ENCODE data around the gene TMEM132C. TPM values are rescaled to one million over a fixed set of nuclear protein-coding genes. Genes with fewer than 3 reads are reported as not detected.
A peak's percentile ranks its signal among the peaks of the same experiment; 100 is the strongest.

The TMEM132C gene
- total and polyA plus RNA-seq, 4 donors: 23.1 to 32.3 (median 24.2) TPM

DNA sequence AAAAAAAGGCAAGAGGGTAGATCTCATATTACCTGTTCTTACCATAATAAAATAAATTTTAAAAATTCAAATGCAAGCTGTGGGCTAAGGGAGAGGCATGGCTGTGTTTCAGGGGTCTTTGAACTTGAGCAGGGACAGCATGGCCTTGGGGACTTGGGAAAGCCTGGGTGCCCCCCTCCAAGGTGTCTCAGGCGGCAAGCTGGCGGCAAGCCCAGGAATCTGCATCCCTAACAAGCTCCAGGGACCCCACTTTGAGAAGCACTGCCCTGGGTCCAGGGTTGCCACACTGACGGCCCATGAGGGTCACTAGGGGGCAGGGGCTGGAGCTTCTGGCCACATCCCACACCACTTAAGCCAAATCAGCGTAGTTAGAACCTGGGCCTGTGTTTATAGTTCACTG is 363.0 kb downstream of the TMEM132C start:
- H3K9me3 ChIP-seq (ENCODE audit: control insufficient read depth, insufficient read depth, low read length): no peaks in the 10 kb centered on the region
- WGBS (ENCODE audit: insufficient coverage): 97% methylated on average over 4 of the region's 4 CpGs

DNA sequence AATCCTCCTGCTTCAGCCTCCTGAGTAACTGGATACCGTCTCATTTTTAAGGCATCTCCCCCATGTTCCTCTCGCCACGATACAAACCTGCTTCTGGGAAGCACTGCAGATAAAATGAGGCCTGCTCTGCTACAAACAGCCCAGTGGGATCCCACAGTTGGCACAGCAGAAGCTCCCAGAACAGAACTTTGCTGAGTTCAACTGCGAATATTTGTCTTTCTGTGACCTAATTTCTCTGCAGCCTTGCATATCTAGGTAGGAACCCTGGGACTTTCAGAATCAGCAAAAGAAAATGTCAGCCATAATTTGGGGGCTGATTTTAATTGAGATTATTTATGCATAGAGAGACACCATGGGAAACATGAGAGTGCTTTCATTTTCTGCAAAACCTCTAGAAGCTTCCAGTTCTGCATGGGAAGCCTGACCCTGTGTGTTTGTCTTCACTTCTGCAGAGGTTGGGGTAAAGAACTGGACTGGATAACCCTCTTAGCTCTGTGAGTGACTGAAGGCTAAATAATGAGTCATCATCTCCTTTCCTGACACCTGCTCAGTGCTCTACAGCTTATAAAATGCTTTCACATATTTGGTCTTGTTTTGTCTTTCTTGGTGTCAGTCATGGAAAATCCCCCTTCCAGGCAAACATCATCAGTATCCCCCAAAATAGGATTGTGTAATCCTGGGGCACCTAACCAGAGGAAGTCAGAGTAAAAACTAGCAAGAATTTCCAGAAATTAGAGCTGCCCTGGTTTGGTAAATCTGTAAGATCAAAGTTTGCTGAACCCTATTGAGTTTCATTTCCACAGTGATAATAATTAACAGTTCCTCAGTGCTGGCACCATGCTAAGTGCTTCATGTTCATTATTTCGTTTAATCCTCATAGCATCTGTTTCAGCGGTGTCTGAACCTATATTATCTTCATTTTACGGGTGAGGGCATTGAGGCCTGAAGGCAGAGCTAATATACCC is 371.0 kb downstream of the TMEM132C start:
- no peak for DNase-seq (ENCODE audit: low read depth in 4 of 6, low spot score in 6 of 6)
- no peaks in the 10 kb centered on the region for H3K36me3 ChIP-seq (ENCODE audit: control insufficient read depth, insufficient read depth, low read length)
- no peak overlapping the region for H3K27ac ChIP-seq (ENCODE audit: low read depth, low read length)
- WGBS (ENCODE audit: insufficient coverage): 96% methylated on average over 7 of the region's 7 CpGs
- no peak overlapping the region for H3K4me3 ChIP-seq (ENCODE audit: low read depth, low read length)
- H3K27me3 ChIP-seq (ENCODE audit: control insufficient read depth, insufficient read depth, low read length): no peaks in the 10 kb centered on the region
- H3K9me3 ChIP-seq (ENCODE audit: control insufficient read depth, insufficient read depth, low read length): no peaks in the 10 kb centered on the region
- no peaks in the 10 kb centered on the region for H3K4me1 ChIP-seq (ENCODE audit: control insufficient read depth, insufficient read depth, low read length)

More for the DNA sequence above, 363.0 kb downstream of the TMEM132C start:
- no peaks in the 10 kb centered on the region for H3K4me1 ChIP-seq (ENCODE audit: control insufficient read depth, insufficient read depth, low read length)
- no peaks in the 10 kb centered on the region for H3K27me3 ChIP-seq (ENCODE audit: control insufficient read depth, insufficient read depth, low read length)
- no peak for DNase-seq (ENCODE audit: low read depth in 4 of 6, low spot score in 6 of 6)
- no peak overlapping the region for H3K4me3 ChIP-seq (ENCODE audit: low read depth, low read length)
- H3K27ac ChIP-seq (ENCODE audit: low read depth, low read length): no peak overlapping the region
- H3K36me3 ChIP-seq (ENCODE audit: control insufficient read depth, insufficient read depth, low read length): no peaks in the 10 kb centered on the region

DNA sequence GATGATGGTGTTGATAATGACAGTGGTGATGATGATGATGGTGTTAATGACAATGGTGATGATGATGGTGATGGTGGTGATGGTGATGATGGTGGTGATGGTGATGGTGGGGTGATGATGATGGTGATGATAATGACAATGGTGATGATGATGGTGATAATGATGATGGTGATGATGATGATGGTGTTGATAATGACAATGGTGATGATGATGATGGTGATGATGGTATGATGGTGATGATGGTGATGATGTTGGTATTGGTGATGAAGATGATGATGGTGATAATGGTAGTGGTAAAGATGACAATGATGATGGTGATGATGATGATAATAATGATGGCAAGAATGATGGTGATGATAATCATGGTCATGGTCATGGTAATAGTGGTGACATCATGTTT is 372.1 kb downstream of the TMEM132C start:
- no peak for DNase-seq (ENCODE audit: low read depth in 4 of 6, low spot score in 6 of 6)
- Histone ChIP-seq H3K27me3 (ENCODE audit: control insufficient read depth, insufficient read depth, low read length) (no peaks in the 10 kb centered on the region), H3K4me3 (ENCODE audit: low read depth, low read length) (no peak overlapping the region), H3K27ac (ENCODE audit: low read depth, low read length) (no peak overlapping the region), H3K4me1 (ENCODE audit: control insufficient read depth, insufficient read depth, low read length) (no peaks in the 10 kb centered on the region), H3K9me3 (ENCODE audit: control insufficient read depth, insufficient read depth, low read length) (no peaks in the 10 kb centered on the region), H3K36me3 (ENCODE audit: control insufficient read depth, insufficient read depth, low read length) (no peaks in the 10 kb centered on the region)

DNA sequence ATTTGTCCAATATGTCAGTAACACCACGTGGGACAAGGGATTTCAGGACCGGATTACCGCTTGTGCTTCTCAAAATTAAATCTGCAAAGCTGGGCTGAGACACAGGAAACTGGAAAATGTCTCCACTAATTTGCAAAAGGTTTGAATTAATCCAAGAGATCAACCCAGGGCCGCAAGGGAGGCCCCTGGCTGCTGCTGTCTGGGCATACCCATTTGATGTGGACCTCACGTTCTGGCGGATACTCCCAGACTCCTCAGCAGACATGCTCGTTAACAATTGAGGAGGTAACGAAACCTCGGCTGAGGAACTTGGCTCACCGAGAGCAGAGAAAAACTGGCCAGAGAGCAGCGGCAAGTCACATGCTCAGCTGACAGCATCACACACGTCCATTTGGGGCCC is 376.2 kb downstream of the TMEM132C start:
- Histone ChIP-seq H3K27me3 (ENCODE audit: control insufficient read depth, insufficient read depth, low read length) (no peaks in the 10 kb centered on the region), H3K9me3 (ENCODE audit: control insufficient read depth, insufficient read depth, low read length) (no peaks in the 10 kb centered on the region), H3K4me1 (ENCODE audit: control insufficient read depth, insufficient read depth, low read length) (no peaks in the 10 kb centered on the region), H3K27ac (ENCODE audit: low read depth, low read length) (no peak overlapping the region), H3K4me3 (ENCODE audit: low read depth, low read length) (no peak overlapping the region), H3K36me3 (ENCODE audit: control insufficient read depth, insufficient read depth, low read length) (no peaks in the 10 kb centered on the region)
- DNase-seq (ENCODE audit: low read depth in 4 of 6, low spot score in 6 of 6): no peak
- WGBS (ENCODE audit: insufficient coverage): 79% methylated on average over 12 of the region's 12 CpGs

DNA sequence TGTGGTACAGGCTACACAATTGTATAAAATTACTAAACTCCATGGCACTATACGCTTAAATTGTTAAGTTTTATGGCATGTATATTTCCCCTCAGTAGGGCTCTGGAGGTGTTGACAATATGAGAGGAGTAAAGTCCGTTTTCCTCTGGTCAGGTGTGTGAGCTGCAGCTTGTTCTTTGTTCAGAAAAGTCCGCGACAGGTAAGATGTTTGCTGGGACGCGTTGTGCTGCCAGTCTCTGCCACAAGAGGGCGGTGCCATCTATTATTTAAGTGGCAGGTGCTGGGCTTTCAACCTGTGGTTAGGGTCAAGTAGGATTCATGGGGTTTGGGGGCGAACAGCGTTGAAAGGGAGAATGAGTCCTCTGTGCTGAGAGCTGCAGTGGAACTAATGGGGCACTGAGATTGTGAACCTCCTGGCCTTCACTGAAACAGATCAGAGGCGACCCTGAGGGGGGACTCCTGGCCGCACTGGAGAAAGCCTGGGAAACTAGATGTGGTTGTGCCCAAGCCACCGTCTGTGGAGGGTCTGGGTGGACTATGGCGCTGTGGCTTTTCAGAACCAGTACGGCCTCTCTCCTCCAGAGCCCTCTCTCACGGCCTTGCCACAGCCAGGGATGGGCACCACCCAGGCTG is 377.8 kb downstream of the TMEM132C start:
- Histone ChIP-seq H3K27me3 (ENCODE audit: control insufficient read depth, insufficient read depth, low read length) (no peaks in the 10 kb centered on the region), H3K27ac (ENCODE audit: low read depth, low read length) (no peak overlapping the region), H3K36me3 (ENCODE audit: control insufficient read depth, insufficient read depth, low read length) (no peaks in the 10 kb centered on the region), H3K9me3 (ENCODE audit: control insufficient read depth, insufficient read depth, low read length) (peaks cover 2% of the 10 kb centered on the region), H3K4me1 (ENCODE audit: control insufficient read depth, insufficient read depth, low read length) (no peaks in the 10 kb centered on the region), H3K4me3 (ENCODE audit: low read depth, low read length) (no peak overlapping the region)
- 77% methylated on average over 14 of the region's 15 CpGs for WGBS (ENCODE audit: insufficient coverage)
- peak in 1 of 6 donors; percentile 65 for DNase-seq (ENCODE audit: low read depth in 4 of 6, low spot score in 6 of 6)

DNA sequence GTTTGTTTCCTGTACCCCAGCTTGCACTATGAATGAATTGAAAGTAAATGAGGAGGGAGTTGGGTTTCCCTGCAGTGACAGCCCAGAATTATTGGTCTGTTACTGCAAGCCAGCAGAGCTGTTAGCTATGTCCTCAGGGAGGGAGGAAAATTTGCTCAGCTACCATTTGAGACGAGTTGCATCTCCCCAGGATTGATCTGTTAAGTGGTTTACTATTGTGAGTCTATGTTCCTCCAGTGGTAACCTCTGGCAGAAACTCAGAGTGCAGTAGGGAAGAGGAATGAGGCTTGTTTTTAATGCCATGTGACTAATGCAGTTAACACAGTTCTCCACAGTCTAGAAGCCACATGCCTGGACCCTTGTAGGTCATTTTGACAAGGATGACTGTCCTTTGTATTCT is 382.9 kb downstream of the TMEM132C start:
- no peak overlapping the region for H3K4me3 ChIP-seq (ENCODE audit: low read depth, low read length)
- no peaks in the 10 kb centered on the region for H3K36me3 ChIP-seq (ENCODE audit: control insufficient read depth, insufficient read depth, low read length)
- peaks cover 2% of the 10 kb centered on the region for H3K9me3 ChIP-seq (ENCODE audit: control insufficient read depth, insufficient read depth, low read length)
- H3K27ac ChIP-seq (ENCODE audit: low read depth, low read length): no peak overlapping the region
- peak in 4 of 6 donors; percentile 27 to 87 (median 35) for DNase-seq (ENCODE audit: low read depth in 4 of 6, low spot score in 6 of 6)
- H3K27me3 ChIP-seq (ENCODE audit: control insufficient read depth, insufficient read depth, low read length): no peaks in the 10 kb centered on the region
- WGBS (ENCODE audit: insufficient coverage): 0% methylated on average over 1 of the region's 1 CpG
- H3K4me1 ChIP-seq (ENCODE audit: control insufficient read depth, insufficient read depth, low read length): peaks cover 9% of the 10 kb centered on the region

DNA sequence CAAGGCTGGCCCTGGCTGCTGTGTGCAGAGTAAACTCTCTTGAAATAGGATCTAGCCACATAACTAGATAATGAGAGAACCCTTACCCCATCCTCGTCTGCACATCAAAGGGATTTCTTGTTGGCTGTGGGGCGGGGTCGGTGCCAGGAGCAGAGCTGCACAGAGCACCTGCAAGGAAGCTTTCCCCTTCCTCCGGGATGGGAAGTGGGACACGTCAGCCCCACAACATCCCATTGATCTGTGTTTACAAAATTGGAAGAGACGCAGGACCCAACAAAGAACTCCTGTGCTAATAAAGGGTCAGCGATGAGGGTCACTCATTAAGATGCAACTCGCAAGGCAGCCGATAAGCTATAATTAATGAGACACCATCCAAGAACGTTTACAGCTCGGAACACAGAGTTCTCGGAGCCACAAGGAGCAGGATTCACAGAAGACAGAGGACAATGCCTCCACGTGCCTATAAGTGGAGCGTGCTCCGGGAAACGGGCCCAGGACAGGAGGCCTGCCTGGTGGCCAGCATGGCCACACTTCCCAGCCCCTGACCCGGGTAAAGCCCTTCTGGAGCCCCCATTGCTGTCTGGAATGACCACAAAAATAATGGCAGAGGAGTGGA is 385.3 kb downstream of the TMEM132C start:
- 66% methylated on average over 15 of the region's 17 CpGs for WGBS (ENCODE audit: insufficient coverage)
- H3K27me3 ChIP-seq (ENCODE audit: control insufficient read depth, insufficient read depth, low read length): no peaks in the 10 kb centered on the region
- no peaks in the 10 kb centered on the region for H3K36me3 ChIP-seq (ENCODE audit: control insufficient read depth, insufficient read depth, low read length)
- H3K4me3 ChIP-seq (ENCODE audit: low read depth, low read length): no peak overlapping the region
- no peak overlapping the region for H3K27ac ChIP-seq (ENCODE audit: low read depth, low read length)
- no peak for DNase-seq (ENCODE audit: low read depth in 4 of 6, low spot score in 6 of 6)
- H3K9me3 ChIP-seq (ENCODE audit: control insufficient read depth, insufficient read depth, low read length): peaks cover 2% of the 10 kb centered on the region
- peaks cover 15% of the 10 kb centered on the region for H3K4me1 ChIP-seq (ENCODE audit: control insufficient read depth, insufficient read depth, low read length)

DNA sequence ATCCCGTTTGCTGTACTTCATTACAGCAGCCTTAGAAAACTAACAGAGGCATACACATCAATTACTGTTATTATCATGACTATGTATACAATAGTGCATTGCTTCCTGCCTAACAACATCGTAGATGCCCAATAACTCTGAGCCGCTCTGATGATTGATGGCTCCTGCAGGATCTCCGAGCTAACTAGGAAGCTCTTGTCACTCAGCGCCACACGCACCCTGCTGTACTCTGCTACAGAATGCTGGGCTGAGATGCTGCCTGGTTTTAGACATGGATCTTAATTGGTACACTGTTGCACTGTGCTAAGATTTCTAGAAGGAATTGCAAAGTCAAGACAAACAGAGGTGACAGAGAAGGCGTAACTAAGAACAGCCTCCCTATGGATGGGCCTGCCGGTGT is 387.5 kb downstream of the TMEM132C start:
- WGBS (ENCODE audit: insufficient coverage): 73% methylated on average over 5 of the region's 8 CpGs
- H3K4me1 ChIP-seq (ENCODE audit: control insufficient read depth, insufficient read depth, low read length): peaks cover 17% of the 10 kb centered on the region
- no peaks in the 10 kb centered on the region for H3K36me3 ChIP-seq (ENCODE audit: control insufficient read depth, insufficient read depth, low read length)
- peak in 1 of 6 donors; percentile 81 for DNase-seq (ENCODE audit: low read depth in 4 of 6, low spot score in 6 of 6)
- no peak overlapping the region for H3K4me3 ChIP-seq (ENCODE audit: low read depth, low read length)
- H3K27ac ChIP-seq (ENCODE audit: low read depth, low read length): no peak overlapping the region
- no peaks in the 10 kb centered on the region for H3K27me3 ChIP-seq (ENCODE audit: control insufficient read depth, insufficient read depth, low read length)
- no peaks in the 10 kb centered on the region for H3K9me3 ChIP-seq (ENCODE audit: control insufficient read depth, insufficient read depth, low read length)

DNA sequence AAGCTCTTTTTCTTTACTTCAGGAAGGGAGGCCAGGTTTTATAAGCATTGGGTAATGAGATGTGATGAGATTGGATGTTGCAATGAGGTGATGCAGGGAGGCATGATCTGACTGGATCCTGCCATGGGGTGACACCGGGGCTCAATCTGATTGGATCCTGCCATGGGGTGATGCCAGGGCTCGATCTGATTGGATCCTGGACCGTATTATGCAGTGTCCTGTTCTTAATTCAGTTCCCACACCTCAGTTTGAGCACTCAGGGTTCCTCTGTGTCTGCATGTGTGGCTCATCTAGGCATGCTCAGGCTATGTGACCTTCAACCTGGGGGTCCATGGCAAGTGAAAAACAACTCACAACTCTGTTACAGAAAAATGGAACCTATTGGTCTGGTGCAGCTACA is 390.4 kb downstream of the TMEM132C start:
- Histone ChIP-seq H3K36me3 (ENCODE audit: control insufficient read depth, insufficient read depth, low read length) (no peaks in the 10 kb centered on the region), H3K27me3 (ENCODE audit: control insufficient read depth, insufficient read depth, low read length) (no peaks in the 10 kb centered on the region), H3K4me3 (ENCODE audit: low read depth, low read length) (no peak overlapping the region), H3K4me1 (ENCODE audit: control insufficient read depth, insufficient read depth, low read length) (peaks cover 16% of the 10 kb centered on the region), H3K27ac (ENCODE audit: low read depth, low read length) (no peak overlapping the region), H3K9me3 (ENCODE audit: control insufficient read depth, insufficient read depth, low read length) (no peaks in the 10 kb centered on the region)
- no peak for DNase-seq (ENCODE audit: low read depth in 4 of 6, low spot score in 6 of 6)
- WGBS (ENCODE audit: insufficient coverage): 94% methylated on average over 3 of the region's 3 CpGs
